NCI-H524 treated with DMSO at 0.1 percent for 48 hours (cell line): ENCODE measurements around the gene MEGF6.

Experiments used
- DNase-seq: peaks from one replicate; lab custom pipeline; 2025; lab: John Stamatoyannopoulos, UW

MEGF6 gene

GRCh38 chr1:3645666-3646355 is 34.5 kb upstream of the MEGF6 start:
- no peak for DNase-seq

- DNase-seq: no peak
Observed at GRCh38 chr1:3645247-3645646, 33.9 kb upstream of the MEGF6 start.

- no peak for DNase-seq
Observed at GRCh38 chr1:3644273-3644672, 33.0 kb upstream of the MEGF6 start.

GRCh38 chr1:3642919-3643675 is 31.8 kb upstream of the MEGF6 start:
- DNase-seq: no peak

GRCh38 chr1:3641816-3642215 is 30.5 kb upstream of the MEGF6 start:
- DNase-seq: no peak

- no peak for DNase-seq
Observed at GRCh38 chr1:3641046-3641760, 29.9 kb upstream of the MEGF6 start.

- DNase-seq: no peak
Observed at GRCh38 chr1:3640121-3640837, 29.0 kb upstream of the MEGF6 start.

- DNase-seq: no peak
Observed at GRCh38 chr1:3639397-3639911, 28.1 kb upstream of the MEGF6 start.

GRCh38 chr1:3638676-3639075 is 27.4 kb upstream of the MEGF6 start:
- no peak for DNase-seq

- no peak for DNase-seq
Observed at GRCh38 chr1:3638027-3638426, 26.7 kb upstream of the MEGF6 start.

GRCh38 chr1:3636531-3636930 is 25.2 kb upstream of the MEGF6 start:
- DNase-seq: no peak

- no peak for DNase-seq
Observed at GRCh38 chr1:3636080-3636479, 24.8 kb upstream of the MEGF6 start.

GRCh38 chr1:3634059-3634800 is 22.9 kb upstream of the MEGF6 start:
- DNase-seq: no peak

GRCh38 chr1:3633344-3634058 is 22.2 kb upstream of the MEGF6 start:
- no peak for DNase-seq

- DNase-seq: no peak
Observed at GRCh38 chr1:3632716-3633343, 21.5 kb upstream of the MEGF6 start.

GRCh38 chr1:3632298-3632697 is 21.0 kb upstream of the MEGF6 start:
- no peak for DNase-seq

GRCh38 chr1:3631320-3632260 is 20.3 kb upstream of the MEGF6 start:
- DNase-seq: no peak

- DNase-seq: no peak
Observed at GRCh38 chr1:3630914-3631313, 19.6 kb upstream of the MEGF6 start.

- DNase-seq: no peak
Observed at GRCh38 chr1:3630161-3630611, 18.9 kb upstream of the MEGF6 start.
